HUES6 (cell line): ENCODE measurements around the gene HDAC9.

Source experiments
- H3K27ac ChIP-seq: 2 replicates; pipeline ENCODE4 v1.7.0; 2013; ENCODE audit warnings: low read depth, mild to moderate bottlenecking, low read length, inconsistent platforms
- H3K27me3 ChIP-seq: 2 replicates; pipeline ENCODE4 v1.6.1; 2013; ENCODE audit warnings: low read length; ENCODE audit not compliant: control insufficient read depth, insufficient read depth
- H3K36me3 ChIP-seq: 2 replicates; pipeline ENCODE4 v1.6.1; 2013; ENCODE audit warnings: low read length; ENCODE audit not compliant: control insufficient read depth, insufficient read depth
- H3K4me1 ChIP-seq: 2 replicates; pipeline ENCODE4 v1.6.1; 2013; ENCODE audit warnings: low read length; ENCODE audit not compliant: control insufficient read depth, insufficient read depth
- H3K4me3 ChIP-seq: 2 replicates; pipeline ENCODE4 v1.5.1; 2013; ENCODE audit warnings: low read depth, low read length
- H3K9ac ChIP-seq: one replicate; pipeline ENCODE4 v1.6.1; 2013; ENCODE audit warnings: mild to moderate bottlenecking, low read length
- H3K9me3 ChIP-seq: 2 replicates; pipeline ENCODE4 v1.6.1; 2013; ENCODE audit warnings: low read depth, low read length; ENCODE audit not compliant: control insufficient read depth, insufficient read depth

Gene HDAC9

GRCh38 chr7:18495412-18496340, at the start of gene HDAC9:
TSS of gene HDAC9 (plus strand) at chr7:18495749. CDS start at chr7:18496303, 554 bp downstream.
- peak within 1 kb of the TSS; percentile 80 for H3K27ac ChIP-seq
- H3K9me3 ChIP-seq, result no peaks in the 10 kb centered on the region
- no peaks in the 10 kb centered on the region for H3K27me3 ChIP-seq
- H3K9ac ChIP-seq, result peak within 1 kb of the TSS; percentile 72
- H3K36me3 ChIP-seq, result no peaks in the 10 kb centered on the region
- H3K4me3 ChIP-seq, result peak within 1 kb of the TSS; percentile 63
- H3K4me1 ChIP-seq, result peaks cover 32% of the 10 kb centered on the region

- Histone ChIP-seq H3K4me3 (no peak overlapping the region), H3K9ac (no peak overlapping the region), H3K9me3 (no peaks in the 10 kb centered on the region), H3K36me3 (no peaks in the 10 kb centered on the region), H3K27ac (peak overlapping the region; percentile 13; the same call in 1 of the 2 replicates), H3K27me3 (no peaks in the 10 kb centered on the region), H3K4me1 (peaks cover 12% of the 10 kb centered on the region)
These were observed 49.5 kb upstream of the HDAC9 start for GRCh38 chr7:18445916-18446520.

GRCh38 chr7:18450019-18450418, 45.5 kb upstream of the HDAC9 start:
- Histone ChIP-seq H3K9me3 (peaks cover 6% of the 10 kb centered on the region), H3K36me3 (no peaks in the 10 kb centered on the region), H3K27ac (no peak overlapping the region), H3K4me1 (peaks cover 7% of the 10 kb centered on the region), H3K4me3 (no peak overlapping the region), H3K9ac (no peak overlapping the region), H3K27me3 (no peaks in the 10 kb centered on the region)

GRCh38 chr7:18455606-18456005, 39.9 kb upstream of the HDAC9 start:
- no peaks in the 10 kb centered on the region for H3K27me3 ChIP-seq
- no peak overlapping the region for H3K27ac ChIP-seq
- H3K36me3 ChIP-seq, result no peaks in the 10 kb centered on the region
- peaks cover 6% of the 10 kb centered on the region for H3K9me3 ChIP-seq
- H3K4me1 ChIP-seq, result no peaks in the 10 kb centered on the region
- no peak overlapping the region for H3K9ac ChIP-seq
- no peak overlapping the region for H3K4me3 ChIP-seq

- Histone ChIP-seq H3K9me3 (no peaks in the 10 kb centered on the region), H3K27me3 (no peaks in the 10 kb centered on the region), H3K4me3 (no peak overlapping the region), H3K36me3 (no peaks in the 10 kb centered on the region), H3K4me1 (no peaks in the 10 kb centered on the region), H3K9ac (no peak overlapping the region), H3K27ac (no peak overlapping the region)
These were observed 37.7 kb upstream of the HDAC9 start for GRCh38 chr7:18457832-18458231.

GRCh38 chr7:18458830-18459229, 36.7 kb upstream of the HDAC9 start:
- no peaks in the 10 kb centered on the region for H3K27me3 ChIP-seq
- no peaks in the 10 kb centered on the region for H3K9me3 ChIP-seq
- H3K27ac ChIP-seq, result no peak overlapping the region
- no peaks in the 10 kb centered on the region for H3K4me1 ChIP-seq
- no peaks in the 10 kb centered on the region for H3K36me3 ChIP-seq
- H3K4me3 ChIP-seq, result no peak overlapping the region
- H3K9ac ChIP-seq, result no peak overlapping the region

GRCh38 chr7:18459484-18460245, 35.9 kb upstream of the HDAC9 start:
- Histone ChIP-seq H3K4me1 (no peaks in the 10 kb centered on the region), H3K4me3 (no peak overlapping the region), H3K27me3 (no peaks in the 10 kb centered on the region), H3K9me3 (no peaks in the 10 kb centered on the region), H3K27ac (no peak overlapping the region), H3K9ac (no peak overlapping the region), H3K36me3 (no peaks in the 10 kb centered on the region)

GRCh38 chr7:18461785-18462467, 33.6 kb upstream of the HDAC9 start:
- Histone ChIP-seq H3K27ac (no peak overlapping the region), H3K27me3 (no peaks in the 10 kb centered on the region), H3K4me1 (no peaks in the 10 kb centered on the region), H3K9ac (no peak overlapping the region), H3K9me3 (no peaks in the 10 kb centered on the region), H3K36me3 (no peaks in the 10 kb centered on the region), H3K4me3 (no peak overlapping the region)

- Histone ChIP-seq H3K4me1 (no peaks in the 10 kb centered on the region), H3K27ac (no peak overlapping the region), H3K9ac (no peak overlapping the region), H3K27me3 (no peaks in the 10 kb centered on the region), H3K36me3 (no peaks in the 10 kb centered on the region), H3K9me3 (no peaks in the 10 kb centered on the region), H3K4me3 (no peak overlapping the region)
These were observed 30.7 kb upstream of the HDAC9 start for GRCh38 chr7:18464830-18465229.

GRCh38 chr7:18467011-18467410, 28.5 kb upstream of the HDAC9 start:
- Histone ChIP-seq H3K27ac (no peak overlapping the region), H3K27me3 (no peaks in the 10 kb centered on the region), H3K9ac (no peak overlapping the region), H3K36me3 (no peaks in the 10 kb centered on the region), H3K4me3 (no peak overlapping the region), H3K4me1 (no peaks in the 10 kb centered on the region), H3K9me3 (no peaks in the 10 kb centered on the region)
